GM19324 (cell line): ENCODE measurements around the gene SPPL3.
"Not testable (repeated sequence)": the region's sequence is repeated elsewhere in the genome, so short reads cannot be mapped to it uniquely, and the experiment has no call there.

Source experiments
- ATAC-seq: cut with Tn5 transposase; IDR thresholded peaks from one replicate; pipeline ENCODE4 v1.9.1; 2021; ENCODE audit warnings: mild to moderate bottlenecking, moderate library complexity; ENCODE audit not compliant: unreplicated experiment, low FRiP score

The SPPL3 gene

GRCh38 chr12:120733574-120733973 is 170.6 kb downstream of the SPPL3 start:
- no peak for ATAC-seq

GRCh38 chr12:120732198-120732597 is 172.0 kb downstream of the SPPL3 start:
- not testable (repeated sequence) for ATAC-seq

DNA sequence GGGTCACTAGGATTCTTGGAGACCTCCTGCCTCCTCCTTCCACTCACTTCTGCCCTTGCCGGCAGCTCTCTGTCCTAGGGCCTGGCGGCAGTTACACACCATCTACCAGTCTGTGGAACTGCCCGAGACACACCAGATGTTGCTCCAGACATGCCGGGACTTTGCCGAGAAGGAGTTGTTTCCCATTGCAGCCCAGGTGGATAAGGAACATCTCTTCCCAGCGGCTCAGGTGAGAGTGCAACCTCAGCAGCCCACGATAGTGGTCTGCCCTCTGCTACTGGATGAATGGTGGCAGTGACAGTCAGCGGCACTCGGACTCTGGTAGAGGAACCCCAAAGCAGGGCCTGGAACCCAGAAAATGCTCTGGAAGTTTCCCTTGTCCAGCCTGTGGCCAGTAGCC is 177.2 kb downstream of the SPPL3 start:
- ATAC-seq: no peak

- ATAC-seq: no peak
Measured at GRCh38 chr12:120726510-120726793, 177.7 kb downstream of the SPPL3 start.

- ATAC-seq: peak; percentile 96
Measured at GRCh38 chr12:120725659-120726509, 178.3 kb downstream of the SPPL3 start, which contains the start of gene ACADS. Gene ACADS, plus strand, starts transcription at chr12:120725826. Its CDS starts 60 bp downstream, at chr12:120725886.

GRCh38 chr12:120725151-120725658 is 179.0 kb downstream of the SPPL3 start:
- ATAC-seq: no peak

- ATAC-seq: no peak
Measured at GRCh38 chr12:120724720-120725119, 179.4 kb downstream of the SPPL3 start.

DNA sequence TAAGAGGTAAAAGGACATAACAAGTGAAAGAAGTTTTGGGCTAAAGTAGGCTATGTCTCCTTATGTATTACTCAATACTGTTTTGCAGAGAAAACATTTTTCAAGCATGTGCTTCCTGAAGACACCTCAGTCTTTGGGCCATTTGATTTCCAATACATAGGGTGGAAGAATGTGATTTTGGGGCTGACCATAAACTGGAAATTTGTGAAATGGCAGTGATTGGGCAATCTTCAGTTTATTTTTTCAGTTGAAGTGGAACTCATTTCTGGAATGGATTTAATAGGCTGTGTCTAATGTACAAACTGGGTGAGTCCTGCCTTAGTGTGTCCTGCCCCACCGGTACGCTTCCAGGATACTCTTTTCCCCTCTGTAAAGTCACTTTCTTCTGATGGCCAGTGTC is 181.4 kb downstream of the SPPL3 start:
- ATAC-seq: no peak

DNA sequence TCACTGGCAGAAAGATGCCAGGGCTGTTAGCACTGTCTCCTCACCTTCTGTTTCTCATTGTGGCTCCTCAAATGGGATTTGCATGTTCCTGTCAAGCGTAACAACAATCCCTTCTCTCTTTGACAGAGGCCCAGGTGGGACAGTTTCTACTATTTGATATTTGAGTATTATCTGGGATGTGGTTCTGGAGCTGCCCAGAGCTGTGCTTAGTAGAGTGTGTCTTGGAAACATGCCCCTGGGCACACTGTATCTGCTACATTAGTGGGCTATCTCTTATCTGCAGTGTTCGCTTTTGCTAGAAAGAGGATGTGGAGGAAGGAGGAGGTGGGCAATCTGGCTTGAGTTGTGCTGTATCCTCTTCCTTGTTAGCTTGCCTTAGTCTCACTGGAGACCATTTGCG is 182.3 kb downstream of the SPPL3 start:
- no peak for ATAC-seq

DNA sequence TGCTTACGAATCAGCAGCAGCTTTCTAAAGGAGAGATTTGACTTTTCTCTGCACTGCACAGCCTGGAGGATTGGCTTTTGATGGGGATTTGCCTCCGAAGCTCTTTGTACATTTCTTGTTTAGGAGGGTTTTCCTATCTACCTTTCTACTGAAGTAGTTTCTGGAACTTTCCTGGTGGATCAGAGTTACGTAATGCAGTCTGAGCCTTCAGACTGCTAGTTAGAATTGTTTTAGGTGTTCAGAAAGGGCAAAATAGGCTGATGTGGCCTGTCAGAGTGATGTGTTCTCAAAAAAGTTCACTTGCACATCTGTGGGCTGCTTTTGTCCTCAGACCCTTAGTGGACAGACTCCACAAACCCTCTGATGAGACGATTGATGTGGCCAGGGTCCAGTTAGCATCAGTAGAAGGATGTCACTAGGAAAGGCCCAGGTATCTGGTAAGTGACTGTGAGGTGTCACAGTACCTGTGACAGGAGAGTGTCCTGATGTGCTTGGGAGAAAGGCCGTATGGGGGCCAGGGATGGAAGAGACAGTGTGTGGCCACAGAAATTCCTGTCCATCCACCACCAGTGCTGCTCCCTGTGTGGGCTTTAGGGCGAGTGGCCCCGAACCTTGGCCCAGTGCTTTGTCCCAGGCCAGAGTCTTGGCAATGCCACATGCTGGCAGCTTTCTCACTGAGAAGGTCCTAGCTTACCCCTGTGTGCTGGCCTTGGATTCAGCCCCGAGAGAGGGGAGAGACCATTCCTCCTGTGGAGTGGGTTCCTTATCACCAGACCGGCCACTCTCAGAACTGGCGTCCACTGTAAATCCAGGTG is 183.0 kb downstream of the SPPL3 start:
- ATAC-seq: no peak

GRCh38 chr12:120720234-120720986 is 183.7 kb downstream of the SPPL3 start:
- ATAC-seq: no peak

GRCh38 chr12:120719496-120720233 is 184.5 kb downstream of the SPPL3 start:
- ATAC-seq: no peak

DNA sequence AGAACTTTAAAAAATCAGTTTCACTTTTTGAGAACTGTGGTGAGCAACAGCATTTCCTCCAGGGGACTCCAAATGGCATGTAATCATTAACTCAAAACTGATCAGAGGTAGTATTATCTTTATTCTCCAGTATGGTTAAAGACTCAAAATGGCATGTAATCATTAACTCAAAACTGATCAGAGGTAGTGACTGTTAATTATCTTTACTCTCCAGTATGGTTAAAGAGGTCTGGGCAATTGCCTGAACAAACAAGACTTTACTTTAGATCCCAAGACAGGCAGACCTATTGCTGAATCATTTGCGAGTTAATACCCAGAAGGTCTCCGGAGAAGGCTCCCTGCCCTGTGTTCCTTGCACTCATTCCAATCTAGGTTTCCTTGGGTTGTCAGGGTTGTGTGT is 185.1 kb downstream of the SPPL3 start:
- no peak for ATAC-seq

DNA sequence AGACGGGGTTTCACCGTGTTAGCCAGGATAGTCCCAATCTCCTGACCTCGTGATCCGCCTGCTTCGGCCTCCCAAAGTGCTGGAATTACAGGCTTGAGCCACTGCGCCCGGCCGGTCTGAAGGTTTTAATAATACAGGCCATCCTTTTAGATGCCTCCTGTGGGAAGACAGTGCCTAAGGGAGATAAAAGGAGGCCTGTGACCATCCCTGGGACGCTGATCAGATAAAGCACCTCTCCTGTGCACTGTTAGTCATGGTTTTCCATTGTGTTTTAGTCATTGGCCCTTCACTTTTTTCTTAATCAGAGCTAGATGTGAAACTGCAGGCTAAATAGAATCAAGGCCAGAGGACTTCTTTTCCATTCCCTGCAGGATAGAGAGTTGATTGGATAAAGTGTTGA is 186.1 kb downstream of the SPPL3 start:
- no peak for ATAC-seq

DNA sequence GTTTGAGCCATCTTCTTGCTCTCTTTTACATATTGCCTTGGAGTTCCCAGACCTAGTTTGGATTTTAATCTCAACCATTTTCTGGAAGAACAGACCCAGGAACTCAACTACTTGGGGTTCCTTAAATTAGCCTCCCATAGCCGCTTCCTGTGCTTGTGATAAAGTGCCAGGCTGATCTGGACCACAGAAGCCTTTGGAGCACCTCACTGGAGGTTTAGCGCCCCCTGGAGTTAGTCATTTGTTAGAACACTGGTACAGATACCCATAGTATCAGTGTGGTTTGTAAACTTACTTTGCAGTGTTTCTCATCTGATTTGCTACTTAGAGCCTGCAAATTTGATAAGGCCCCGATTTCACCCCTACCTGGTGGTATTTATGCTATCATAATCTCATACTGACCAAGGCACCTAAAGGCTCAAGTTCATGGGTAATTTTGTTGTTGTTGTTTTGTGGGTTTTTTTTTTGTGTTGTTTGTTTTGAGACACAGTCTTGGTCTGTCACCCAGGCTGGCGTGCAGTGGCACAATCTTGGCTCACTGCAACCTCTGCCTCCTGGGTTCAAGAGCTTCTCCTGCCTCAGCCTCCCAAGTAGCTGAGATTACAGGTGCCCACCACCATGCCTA is 190.2 kb downstream of the SPPL3 start:
- no peak for ATAC-seq

DNA sequence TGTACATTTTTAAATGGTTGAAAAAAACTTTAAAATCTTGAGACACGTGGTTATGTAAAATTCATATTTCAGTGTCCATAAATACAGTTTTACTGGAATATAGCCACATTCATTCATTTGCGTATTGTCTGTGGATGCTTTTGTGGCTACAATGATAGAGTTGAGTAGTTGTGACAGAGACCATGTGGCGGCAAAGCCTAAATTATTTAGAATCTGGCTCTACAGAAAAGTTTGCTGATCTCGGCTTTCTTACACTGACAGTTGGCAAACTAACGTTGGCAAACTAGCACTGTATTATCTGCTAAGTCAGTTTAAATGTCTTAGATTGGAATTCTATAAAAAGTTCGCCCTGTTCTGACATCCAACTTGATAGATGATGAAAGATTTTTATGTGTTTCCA is 191.5 kb downstream of the SPPL3 start:
- ATAC-seq: no peak
